ENCODE data around the gene NCOA3.
"Not testable (repeated sequence)": the region's sequence is repeated elsewhere in the genome, so short reads cannot be mapped to it uniquely, and the experiment has no call there.

The NCOA3 gene

DNA sequence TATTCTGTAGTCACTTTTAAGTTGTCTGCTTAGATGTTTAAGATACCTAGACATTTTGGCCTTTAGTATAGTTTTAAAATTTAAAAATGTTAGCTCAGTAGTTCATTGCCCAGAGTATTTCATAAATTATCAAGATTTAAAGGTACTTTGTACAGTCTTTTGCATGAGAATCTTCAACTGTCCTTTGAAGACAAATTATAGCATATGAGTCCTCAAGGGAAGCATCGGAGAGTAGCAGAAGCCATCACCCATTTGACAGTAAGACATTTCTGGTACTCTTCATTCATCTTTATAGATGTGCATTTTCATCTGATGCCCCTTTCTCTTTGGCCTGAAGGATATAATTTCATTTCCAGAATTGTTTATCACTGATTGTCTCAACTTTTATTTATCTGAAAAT is 89.5 kb downstream of the NCOA3 start:
- Histone ChIP-seq H3K27me3 (ENCODE audit: insufficient read depth, low read length) (no peaks in the 10 kb centered on the region), H3K79me2 (ENCODE audit: insufficient read depth, low read length) (peaks cover 94% of the 10 kb centered on the region), H4K20me1 (ENCODE audit: insufficient read depth, low read length) (peaks cover 3% of the 10 kb centered on the region; the same call in 1 of the 2 replicates), H3K4me2 (ENCODE audit: low read length) (no peak overlapping the region), H3K9ac (ENCODE audit: low read length) (no peak overlapping the region), H3F3A (ENCODE audit: insufficient read depth, low read length) (peaks cover 5% of the 10 kb centered on the region; the same call in 1 of the 2 replicates), H3K27ac (ENCODE audit: low read depth, low read length, poor library complexity, severe bottlenecking) (peak overlapping the region; percentile 8), H3K9me2 (ENCODE audit: low read depth, low read length) (no peaks in the 10 kb centered on the region), H3K9me3 (ENCODE audit: low read length) (no peaks in the 10 kb centered on the region), H3K36me3 (ENCODE audit: insufficient read depth, low read length) (peaks cover 94% of the 10 kb centered on the region), H2AFZ (ENCODE audit: low read length) (no peak overlapping the region), H3K4me3 (ENCODE audit: low read depth, low read length, poor library complexity, severe bottlenecking) (no peak overlapping the region), H3K4me1 (ENCODE audit: insufficient read depth, low read length, severe bottlenecking) (no peaks in the 10 kb centered on the region)
- TF ChIP-seq EZH2 (IDR thresholded peaks at IDR 0.05; ENCODE audit: borderline replicate concordance, low read length) (no peak), CTCF (IDR thresholded peaks at IDR 0.05; ENCODE audit: low read length) (no peak)

DNA sequence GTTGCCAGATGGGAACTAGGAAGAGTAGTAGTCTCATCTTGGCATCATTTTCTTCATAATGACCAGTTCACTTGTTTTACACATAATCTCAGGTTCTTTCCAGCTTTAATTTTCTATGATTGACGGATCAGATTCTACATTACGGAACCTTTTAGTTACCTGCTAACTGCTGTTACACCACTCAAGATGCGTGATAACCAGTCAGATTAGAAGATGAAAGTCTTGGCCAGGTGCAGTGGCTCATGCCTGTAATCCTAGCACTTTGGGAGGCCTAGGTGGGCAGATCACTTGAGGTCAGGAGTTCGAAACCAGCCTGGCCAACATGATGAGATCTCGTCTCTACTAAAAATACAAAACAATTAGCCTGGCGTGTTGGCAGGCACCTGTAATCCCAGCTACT is 92.5 kb downstream of the NCOA3 start:
- no peak overlapping the region for H3K27ac ChIP-seq (ENCODE audit: low read depth, low read length, poor library complexity, severe bottlenecking)
- peaks cover 3% of the 10 kb centered on the region; the same call in 1 of the 2 replicates for H4K20me1 ChIP-seq (ENCODE audit: insufficient read depth, low read length)
- H3K4me1 ChIP-seq (ENCODE audit: insufficient read depth, low read length, severe bottlenecking), result peaks cover 5% of the 10 kb centered on the region
- no peak for TF ChIP-seq EZH2 (IDR thresholded peaks at IDR 0.05; ENCODE audit: borderline replicate concordance, low read length)
- no peak for TF ChIP-seq CTCF (IDR thresholded peaks at IDR 0.05; ENCODE audit: low read length)
- no peaks in the 10 kb centered on the region for H3K9me2 ChIP-seq (ENCODE audit: low read depth, low read length)
- peaks cover 92% of the 10 kb centered on the region for H3K79me2 ChIP-seq (ENCODE audit: insufficient read depth, low read length)
- peaks cover 92% of the 10 kb centered on the region for H3K36me3 ChIP-seq (ENCODE audit: insufficient read depth, low read length)
- no peaks in the 10 kb centered on the region for H3K9me3 ChIP-seq (ENCODE audit: low read length)
- no peak overlapping the region for H2AFZ ChIP-seq (ENCODE audit: low read length)
- no peak overlapping the region for H3K4me3 ChIP-seq (ENCODE audit: low read depth, low read length, poor library complexity, severe bottlenecking)
- H3K4me2 ChIP-seq (ENCODE audit: low read length), result no peak overlapping the region
- no peak overlapping the region for H3K9ac ChIP-seq (ENCODE audit: low read length)
- no peaks in the 10 kb centered on the region for H3K27me3 ChIP-seq (ENCODE audit: insufficient read depth, low read length)
- H3F3A ChIP-seq (ENCODE audit: insufficient read depth, low read length), result no peaks in the 10 kb centered on the region; the same call in 1 of the 2 replicates

- H3F3A ChIP-seq (ENCODE audit: insufficient read depth, low read length); H3K9me3 ChIP-seq (ENCODE audit: low read length); H3K27me3 ChIP-seq (ENCODE audit: insufficient read depth, low read length); H4K20me1 ChIP-seq (ENCODE audit: insufficient read depth, low read length); H3K27ac ChIP-seq (ENCODE audit: low read depth, low read length, poor library complexity, severe bottlenecking); H3K4me1 ChIP-seq (ENCODE audit: insufficient read depth, low read length, severe bottlenecking); H2AFZ ChIP-seq (ENCODE audit: low read length); H3K4me2 ChIP-seq (ENCODE audit: low read length); H3K4me3 ChIP-seq (ENCODE audit: low read depth, low read length, poor library complexity, severe bottlenecking); H3K9me2 ChIP-seq (ENCODE audit: low read depth, low read length); H3K9ac ChIP-seq (ENCODE audit: low read length): not testable (repeated sequence)
- Histone ChIP-seq H3K79me2 (ENCODE audit: insufficient read depth, low read length) (peaks cover 90% of the 10 kb centered on the region), H3K36me3 (ENCODE audit: insufficient read depth, low read length) (peaks cover 92% of the 10 kb centered on the region)
These were observed 93.5 kb downstream of the NCOA3 start for GRCh38 chr20:47595138-47595537.

GRCh38 chr20:47596003-47596571 is 94.4 kb downstream of the NCOA3 start:
- no peak overlapping the region for H3K27ac ChIP-seq (ENCODE audit: low read depth, low read length, poor library complexity, severe bottlenecking)
- no peaks in the 10 kb centered on the region for H3K9me3 ChIP-seq (ENCODE audit: low read length)
- no peak overlapping the region for H3K9ac ChIP-seq (ENCODE audit: low read length)
- no peak overlapping the region for H3K4me3 ChIP-seq (ENCODE audit: low read depth, low read length, poor library complexity, severe bottlenecking)
- peaks cover 6% of the 10 kb centered on the region; the same call in 1 of the 2 replicates for H4K20me1 ChIP-seq (ENCODE audit: insufficient read depth, low read length)
- H3K9me2 ChIP-seq (ENCODE audit: low read depth, low read length), result no peaks in the 10 kb centered on the region
- no peaks in the 10 kb centered on the region for H3K27me3 ChIP-seq (ENCODE audit: insufficient read depth, low read length)
- peaks cover 16% of the 10 kb centered on the region for H3K4me1 ChIP-seq (ENCODE audit: insufficient read depth, low read length, severe bottlenecking)
- H3F3A ChIP-seq (ENCODE audit: insufficient read depth, low read length), result no peaks in the 10 kb centered on the region; the same call in 1 of the 2 replicates
- H2AFZ ChIP-seq (ENCODE audit: low read length), result no peak overlapping the region
- peaks cover 83% of the 10 kb centered on the region for H3K36me3 ChIP-seq (ENCODE audit: insufficient read depth, low read length)
- no peak overlapping the region for H3K4me2 ChIP-seq (ENCODE audit: low read length)
- TF ChIP-seq EZH2 (IDR thresholded peaks at IDR 0.05; ENCODE audit: borderline replicate concordance, low read length) (no peak), CTCF (IDR thresholded peaks at IDR 0.05; ENCODE audit: low read length) (no peak)
- peaks cover 91% of the 10 kb centered on the region for H3K79me2 ChIP-seq (ENCODE audit: insufficient read depth, low read length)

Measured in OCI-LY1 (cell line).